DOHH2 (cell line): Measurements from ENCODE around the gene TMEM60.

Experiments used
- H3F3A ChIP-seq: fragments of 200-600 bp; sonication (generic), shearing (Covaris generic); 2 replicates; pipeline ENCODE4 v1.6.0; 2016; ENCODE audit warnings: antibody characterized with exemption, mild to moderate bottlenecking; ENCODE audit not compliant: control insufficient read depth, insufficient read depth
- H3K27ac ChIP-seq: fragments of 200-600 bp; sonication (generic); 2 replicates; pipeline ENCODE4 v1.5.1; 2014; ENCODE audit warnings: low read depth, mild to moderate bottlenecking, low read length, moderate library complexity
- H3K27me3 ChIP-seq: fragments of 200-600 bp; sonication (generic); 2 replicates; pipeline ENCODE4 v1.6.1; 2014; ENCODE audit warnings: mild to moderate bottlenecking, low read length, mixed read lengths; ENCODE audit not compliant: control insufficient read depth
- H3K36me3 ChIP-seq: fragments of 200-600 bp; sonication (generic); 2 replicates; pipeline ENCODE4 v1.6.1; 2014; ENCODE audit warnings: mild to moderate bottlenecking, low read length, moderate library complexity, mixed read lengths; ENCODE audit not compliant: control insufficient read depth
- H3K4me1 ChIP-seq: fragments of 200-600 bp; sonication (generic); 2 replicates; pipeline ENCODE4 v1.6.1; 2014; ENCODE audit warnings: mild to moderate bottlenecking, low read length, mixed read lengths; ENCODE audit not compliant: control insufficient read depth
- H3K4me2 ChIP-seq: fragments of 200-600 bp; sonication (generic); 2 replicates; pipeline ENCODE4 v1.6.0; 2014; ENCODE audit warnings: mild to moderate bottlenecking, low read length, moderate library complexity
- H3K4me3 ChIP-seq: fragments of 200-600 bp; sonication (generic); 2 replicates; pipeline ENCODE4 v1.5.1; 2014; ENCODE audit warnings: mild to moderate bottlenecking, low read length, mixed read lengths
- H3K79me2 ChIP-seq: fragments of 200-600 bp; sonication (generic); 2 replicates; pipeline ENCODE4 v1.6.1; 2014; ENCODE audit warnings: mild to moderate bottlenecking, low read length, mixed read lengths; ENCODE audit not compliant: control insufficient read depth
- H3K9me2 ChIP-seq: fragments of 200-600 bp; sonication (generic); replicated peaks from 2 replicates; pipeline ENCODE4 v1.6.1; 2014; ENCODE audit warnings: mild to moderate bottlenecking, low read length, mixed read lengths; ENCODE audit not compliant: control insufficient read depth
- H3K9me3 ChIP-seq: fragments of 200-600 bp; sonication (generic); 2 replicates; pipeline ENCODE4 v1.6.1; 2014; ENCODE audit warnings: antibody characterized with exemption, low read length, mixed read lengths; ENCODE audit not compliant: control insufficient read depth, insufficient read depth
- H4K20me1 ChIP-seq: fragments of 200-600 bp; sonication (generic); 2 replicates; pipeline ENCODE4 v1.6.0; 2014; ENCODE audit warnings: low read depth, mild to moderate bottlenecking, antibody characterized with exemption, low read length, moderate library complexity; ENCODE audit not compliant: control insufficient read depth, insufficient read depth
- EZH2phosphoT487 ChIP-seq: fragments of 200-600 bp; sonication (generic); IDR thresholded peaks from 2 replicates; pipeline ENCODE4 v1.6.1; 2017; ENCODE audit warnings: borderline replicate concordance, mild to moderate bottlenecking, antibody characterized with exemption, low read length, moderate library complexity, mixed read lengths
- TF ChIP-seq, protein P1 (sequence below): fragments of 200-600 bp; sonication (generic); IDR thresholded peaks from one replicate; pipeline ENCODE4 v1.5.1; 2014; ENCODE audit warnings: antibody characterized with exemption, mild to moderate bottlenecking, low read depth, low read length; ENCODE audit not compliant: poor library complexity, severe bottlenecking

The TMEM60 gene

GRCh38 chr7:77753173-77753572 is 45.1 kb downstream of the TMEM60 start:
- peaks cover 9% of the 10 kb centered on the region for H3K4me1 ChIP-seq
- no peak overlapping the region for H3K4me2 ChIP-seq
- H3F3A ChIP-seq: peaks cover 17% of the 10 kb centered on the region
- no peaks in the 10 kb centered on the region for H3K27me3 ChIP-seq
- peaks cover 42% of the 10 kb centered on the region for H3K36me3 ChIP-seq
- no peaks in the 10 kb centered on the region for H3K9me3 ChIP-seq
- peaks cover 6% of the 10 kb centered on the region; the same call in 1 of the 2 replicates for H4K20me1 ChIP-seq
- no peak overlapping the region for H3K4me3 ChIP-seq
- TF ChIP-seq, protein P1, sequence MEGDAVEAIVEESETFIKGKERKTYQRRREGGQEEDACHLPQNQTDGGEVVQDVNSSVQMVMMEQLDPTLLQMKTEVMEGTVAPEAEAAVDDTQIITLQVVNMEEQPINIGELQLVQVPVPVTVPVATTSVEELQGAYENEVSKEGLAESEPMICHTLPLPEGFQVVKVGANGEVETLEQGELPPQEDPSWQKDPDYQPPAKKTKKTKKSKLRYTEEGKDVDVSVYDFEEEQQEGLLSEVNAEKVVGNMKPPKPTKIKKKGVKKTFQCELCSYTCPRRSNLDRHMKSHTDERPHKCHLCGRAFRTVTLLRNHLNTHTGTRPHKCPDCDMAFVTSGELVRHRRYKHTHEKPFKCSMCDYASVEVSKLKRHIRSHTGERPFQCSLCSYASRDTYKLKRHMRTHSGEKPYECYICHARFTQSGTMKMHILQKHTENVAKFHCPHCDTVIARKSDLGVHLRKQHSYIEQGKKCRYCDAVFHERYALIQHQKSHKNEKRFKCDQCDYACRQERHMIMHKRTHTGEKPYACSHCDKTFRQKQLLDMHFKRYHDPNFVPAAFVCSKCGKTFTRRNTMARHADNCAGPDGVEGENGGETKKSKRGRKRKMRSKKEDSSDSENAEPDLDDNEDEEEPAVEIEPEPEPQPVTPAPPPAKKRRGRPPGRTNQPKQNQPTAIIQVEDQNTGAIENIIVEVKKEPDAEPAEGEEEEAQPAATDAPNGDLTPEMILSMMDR: no peak
- no peak for TF ChIP-seq EZH2phosphoT487
- H3K27ac ChIP-seq: no peak overlapping the region
- H3K9me2 ChIP-seq: no peaks in the 10 kb centered on the region
- H3K79me2 ChIP-seq: peaks cover 67% of the 10 kb centered on the region

DNA sequence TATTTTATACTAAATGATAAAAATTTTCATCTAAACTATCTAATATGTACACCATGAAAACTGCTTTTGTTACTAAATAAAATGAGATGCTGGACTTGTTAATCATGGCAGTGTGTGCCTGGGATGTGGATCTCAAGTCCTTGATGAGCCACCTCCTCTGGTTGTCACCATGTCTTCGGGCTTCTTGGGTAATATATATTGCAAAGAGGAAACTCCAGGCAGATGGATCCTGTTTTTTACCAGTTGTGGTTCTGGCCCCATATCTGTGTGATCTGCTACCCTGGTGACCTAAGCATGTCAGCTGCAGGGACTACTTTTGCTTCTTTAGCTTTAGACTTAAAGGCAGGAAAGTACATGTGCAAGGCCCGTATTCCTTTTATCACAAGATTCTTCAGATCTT is 46.2 kb downstream of the TMEM60 start:
- no peaks in the 10 kb centered on the region for H3K9me3 ChIP-seq
- peaks cover 40% of the 10 kb centered on the region for H3K36me3 ChIP-seq
- H3K27ac ChIP-seq: no peak overlapping the region
- TF ChIP-seq, protein P1: no peak
- TF ChIP-seq EZH2phosphoT487: no peak
- no peaks in the 10 kb centered on the region for H3K9me2 ChIP-seq
- no peaks in the 10 kb centered on the region for H3K27me3 ChIP-seq
- H3K79me2 ChIP-seq: peaks cover 65% of the 10 kb centered on the region
- H3K4me2 ChIP-seq: no peak overlapping the region
- no peak overlapping the region for H3K4me3 ChIP-seq
- peaks cover 2% of the 10 kb centered on the region for H3K4me1 ChIP-seq
- peaks cover 5% of the 10 kb centered on the region for H3F3A ChIP-seq
- H4K20me1 ChIP-seq: peaks cover 6% of the 10 kb centered on the region; the same call in 1 of the 2 replicates

GRCh38 chr7:77747718-77748117 is 50.5 kb downstream of the TMEM60 start:
- Histone ChIP-seq H3K27me3 (no peaks in the 10 kb centered on the region), H3K9me2 (no peaks in the 10 kb centered on the region), H3K4me3 (no peak overlapping the region), H4K20me1 (no peaks in the 10 kb centered on the region), H3F3A (peaks cover 2% of the 10 kb centered on the region; the same call in 1 of the 2 replicates), H3K79me2 (peaks cover 42% of the 10 kb centered on the region), H3K4me2 (no peak overlapping the region), H3K9me3 (no peaks in the 10 kb centered on the region), H3K4me1 (no peaks in the 10 kb centered on the region), H3K36me3 (peaks cover 25% of the 10 kb centered on the region), H3K27ac (no peak overlapping the region)
- TF ChIP-seq, protein P1: no peak
- no peak for TF ChIP-seq EZH2phosphoT487
